ENCODE data around the gene DNMBP. TPM values are rescaled to one million over a fixed set of nuclear protein-coding genes. Genes with fewer than 3 reads are reported as not detected.
"Not testable (repeated sequence)": the region's sequence is repeated elsewhere in the genome, so short reads cannot be mapped to it uniquely, and the experiment has no call there.

Gene DNMBP
- total and polyA plus RNA-seq, 2 donors: 10.0 to 11.9 TPM

DNA sequence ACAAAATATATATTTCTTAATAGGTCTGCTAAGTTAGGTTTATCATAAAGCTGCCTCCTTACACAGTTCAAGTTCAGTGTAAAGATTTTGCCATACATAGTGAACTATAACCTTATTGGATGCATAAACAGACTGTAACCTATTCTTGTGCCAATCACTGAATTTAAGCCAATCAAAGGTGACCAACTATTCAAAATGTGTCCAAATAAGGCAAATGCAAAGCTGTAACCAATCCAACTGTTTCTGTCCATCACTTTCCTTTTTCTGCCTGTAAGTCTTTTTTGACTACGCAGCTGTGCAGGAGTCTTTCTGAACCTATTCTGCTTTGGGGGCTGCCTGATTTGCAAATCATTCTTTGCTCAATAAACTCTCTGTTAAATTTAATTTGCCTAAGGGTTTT is 11.6 kb upstream of the DNMBP start:
- peak in 1 of 9 donors; percentile 49 for DNase-seq (ENCODE audit: low read depth in 6 of 9, low spot score in 9 of 9)
- 70% methylated on average over 1 of the region's 1 CpG for WGBS
- Histone ChIP-seq H3K27ac (ENCODE audit: low read depth in 1 of 2, low read length in 1 of 2) (peak overlapping the region in 1 of 2 donors; percentile 95), H3K4me1 (ENCODE audit: control insufficient read depth in 2 of 2, insufficient read depth in 2 of 2, low read length in 2 of 2) (peaks cover 25 to 61% of the 10 kb centered on the region in 2 donors), H3K36me3 (ENCODE audit: control insufficient read depth in 2 of 2, insufficient read depth in 2 of 2, low read length in 1 of 2) (no peaks in the 10 kb centered on the region), H3K27me3 (ENCODE audit: control insufficient read depth in 2 of 2, insufficient read depth in 1 of 2, low read length in 1 of 2) (no peaks in the 10 kb centered on the region), H3K4me3 (ENCODE audit: low read length in 2 of 2) (no peak overlapping the region), H3K9me3 (ENCODE audit: control insufficient read depth in 2 of 2, insufficient read depth in 1 of 2, low read length in 1 of 2) (peaks cover 0 to 2% of the 10 kb centered on the region in 2 donors)

DNA sequence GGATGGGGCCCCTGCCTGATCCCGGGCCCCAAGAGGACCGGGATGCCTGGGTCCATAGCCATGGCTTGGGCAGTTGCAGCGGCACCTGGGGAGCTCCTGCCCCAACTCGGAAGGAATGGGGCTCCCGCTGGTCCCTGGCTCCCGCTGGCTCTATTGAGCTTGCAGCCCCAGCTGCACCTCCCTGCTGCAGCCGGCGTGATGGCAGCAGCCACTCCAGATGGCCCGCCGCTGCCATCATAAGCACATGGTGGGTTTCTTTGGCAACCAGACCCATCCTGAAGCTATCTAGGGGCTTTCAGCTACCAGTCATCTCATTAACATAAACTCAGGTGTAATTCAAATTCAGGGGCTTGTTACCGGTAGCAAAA is 11.1 kb upstream of the DNMBP start:
- peak overlapping the region; percentile 32 to 95 for H3K27ac ChIP-seq (ENCODE audit: low read depth in 1 of 2, low read length in 1 of 2)
- no peak for DNase-seq (ENCODE audit: low read depth in 6 of 9, low spot score in 9 of 9)
- no peaks in the 10 kb centered on the region for H3K36me3 ChIP-seq (ENCODE audit: control insufficient read depth in 2 of 2, insufficient read depth in 2 of 2, low read length in 1 of 2)
- H3K4me1 ChIP-seq (ENCODE audit: control insufficient read depth in 2 of 2, insufficient read depth in 2 of 2, low read length in 2 of 2): peaks cover 27 to 63% of the 10 kb centered on the region in 2 donors
- H3K9me3 ChIP-seq (ENCODE audit: control insufficient read depth in 2 of 2, insufficient read depth in 1 of 2, low read length in 1 of 2): peaks cover 0 to 2% of the 10 kb centered on the region in 2 donors
- no peaks in the 10 kb centered on the region for H3K27me3 ChIP-seq (ENCODE audit: control insufficient read depth in 2 of 2, insufficient read depth in 1 of 2, low read length in 1 of 2)
- no peak overlapping the region for H3K4me3 ChIP-seq (ENCODE audit: low read length in 2 of 2)
- WGBS: 65% methylated on average over 11 of the region's 11 CpGs

DNA sequence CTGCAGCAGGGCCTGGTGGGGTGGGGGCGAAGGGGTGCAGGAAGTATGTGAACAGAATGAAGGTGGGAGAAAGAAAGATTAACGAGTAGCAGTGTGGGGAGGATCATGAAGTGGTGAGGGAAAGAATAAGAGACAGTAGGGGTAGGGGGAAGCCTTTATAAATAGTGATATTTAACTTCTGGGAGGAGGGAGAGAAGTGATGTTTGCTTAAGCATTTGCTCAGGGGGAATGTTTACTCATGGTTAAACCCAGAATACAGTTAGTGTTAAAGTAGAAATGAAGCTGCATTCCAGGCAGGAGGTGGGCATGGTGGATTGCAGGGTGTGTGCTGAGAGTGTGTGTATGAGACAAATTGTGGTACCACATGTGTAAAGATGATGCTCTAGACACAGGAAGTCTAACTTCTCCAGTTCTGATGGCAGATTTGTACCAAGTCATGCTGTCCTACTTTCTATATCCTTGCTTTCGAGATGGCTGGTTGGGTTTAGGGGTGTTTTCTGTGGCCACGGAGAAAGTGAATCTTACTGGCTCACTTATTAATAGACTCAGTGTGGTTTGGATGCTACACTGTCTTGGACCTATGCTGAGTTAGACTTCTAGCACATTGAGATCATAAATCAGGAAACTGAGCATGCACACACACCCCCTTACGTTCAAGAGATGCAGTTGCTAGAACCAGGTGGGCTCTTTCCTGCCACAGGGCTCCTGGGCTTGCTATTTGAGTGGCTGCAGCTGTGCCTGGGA is 10.6 kb upstream of the DNMBP start:
- peaks cover 0 to 2% of the 10 kb centered on the region in 2 donors for H3K9me3 ChIP-seq (ENCODE audit: control insufficient read depth in 2 of 2, insufficient read depth in 1 of 2, low read length in 1 of 2)
- no peaks in the 10 kb centered on the region for H3K36me3 ChIP-seq (ENCODE audit: control insufficient read depth in 2 of 2, insufficient read depth in 2 of 2, low read length in 1 of 2)
- DNase-seq (ENCODE audit: low read depth in 6 of 9, low spot score in 9 of 9): peak in 8 of 9 donors; percentile 60 to 91 (median 76)
- 21% methylated on average over 5 of the region's 5 CpGs for WGBS
- peaks cover 27 to 63% of the 10 kb centered on the region in 2 donors for H3K4me1 ChIP-seq (ENCODE audit: control insufficient read depth in 2 of 2, insufficient read depth in 2 of 2, low read length in 2 of 2)
- peak overlapping the region; percentile 89 to 95 for H3K27ac ChIP-seq (ENCODE audit: low read depth in 1 of 2, low read length in 1 of 2)
- H3K27me3 ChIP-seq (ENCODE audit: control insufficient read depth in 2 of 2, insufficient read depth in 1 of 2, low read length in 1 of 2): no peaks in the 10 kb centered on the region
- H3K4me3 ChIP-seq (ENCODE audit: low read length in 2 of 2): no peak overlapping the region

DNA sequence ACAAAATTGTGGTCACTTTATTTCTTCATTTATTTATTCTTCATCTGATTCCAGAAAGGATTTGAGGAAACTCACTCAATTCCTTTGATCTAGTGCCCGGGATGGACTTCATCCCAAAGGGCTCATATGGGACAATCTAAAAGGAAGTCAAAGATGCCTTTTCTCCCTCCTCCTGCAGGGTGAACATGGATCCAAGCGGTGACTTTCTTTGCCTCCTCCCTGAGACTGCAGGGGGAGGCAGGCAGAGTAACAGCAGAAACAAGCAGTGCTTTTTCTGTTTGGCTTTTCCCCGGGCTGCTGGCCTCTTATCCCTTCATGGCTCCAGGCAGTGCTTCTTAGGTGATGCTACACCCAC is 10.0 kb upstream of the DNMBP start:
- peak overlapping the region; percentile 89 to 95 for H3K27ac ChIP-seq (ENCODE audit: low read depth in 1 of 2, low read length in 1 of 2)
- no peak for DNase-seq (ENCODE audit: low read depth in 6 of 9, low spot score in 9 of 9)
- no peak overlapping the region for H3K4me3 ChIP-seq (ENCODE audit: low read length in 2 of 2)
- WGBS: 75% methylated on average over 3 of the region's 3 CpGs
- H3K9me3 ChIP-seq (ENCODE audit: control insufficient read depth in 2 of 2, insufficient read depth in 1 of 2, low read length in 1 of 2): peaks cover 0 to 2% of the 10 kb centered on the region in 2 donors
- peaks cover 27 to 62% of the 10 kb centered on the region in 2 donors for H3K4me1 ChIP-seq (ENCODE audit: control insufficient read depth in 2 of 2, insufficient read depth in 2 of 2, low read length in 2 of 2)
- no peaks in the 10 kb centered on the region for H3K27me3 ChIP-seq (ENCODE audit: control insufficient read depth in 2 of 2, insufficient read depth in 1 of 2, low read length in 1 of 2)
- H3K36me3 ChIP-seq (ENCODE audit: control insufficient read depth in 2 of 2, insufficient read depth in 2 of 2, low read length in 1 of 2): no peaks in the 10 kb centered on the region

DNA sequence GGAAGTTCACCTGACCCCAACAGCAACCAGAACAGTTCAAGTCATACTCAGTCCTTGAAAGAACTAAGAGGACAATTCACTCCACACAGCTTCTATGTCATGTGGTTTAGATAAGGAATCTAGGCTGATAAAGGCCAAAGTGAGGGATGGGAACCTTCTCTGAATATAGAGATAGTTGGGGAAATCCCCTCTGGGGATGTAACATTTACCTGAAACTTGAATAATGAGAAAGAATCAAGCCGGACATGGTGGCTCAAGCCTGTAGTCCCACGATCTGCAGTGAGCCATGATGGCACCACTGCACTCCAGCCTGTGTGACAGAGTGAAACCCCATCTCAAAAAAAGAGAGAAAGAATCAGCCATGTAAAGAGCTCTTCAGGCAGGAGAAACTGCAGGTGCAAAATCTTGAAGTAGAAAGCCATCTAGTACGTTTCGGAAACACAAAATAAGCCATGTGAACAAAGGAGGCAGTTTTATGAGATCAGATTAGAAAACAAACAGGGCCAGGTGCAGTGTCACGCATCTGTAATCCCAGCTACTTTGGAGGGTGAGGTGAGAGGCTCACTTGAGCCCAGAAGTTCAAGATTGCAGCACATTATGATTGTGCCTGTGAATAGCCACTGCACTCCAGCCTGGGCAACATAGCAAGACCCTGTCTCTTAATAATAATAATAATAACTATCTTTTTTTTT is 4.5 kb upstream of the DNMBP start:
- H3K36me3 ChIP-seq (ENCODE audit: control insufficient read depth in 2 of 2, insufficient read depth in 2 of 2, low read length in 1 of 2): no peaks in the 10 kb centered on the region
- H3K27ac ChIP-seq (ENCODE audit: low read depth in 1 of 2, low read length in 1 of 2): peak overlapping the region; percentile 92 to 99
- H3K9me3 ChIP-seq (ENCODE audit: control insufficient read depth in 2 of 2, insufficient read depth in 1 of 2, low read length in 1 of 2): no peaks in the 10 kb centered on the region
- no peaks in the 10 kb centered on the region for H3K27me3 ChIP-seq (ENCODE audit: control insufficient read depth in 2 of 2, insufficient read depth in 1 of 2, low read length in 1 of 2)
- WGBS: 21% methylated on average over 5 of the region's 5 CpGs
- H3K4me3 ChIP-seq (ENCODE audit: low read length in 2 of 2): peak overlapping the region in 1 of 2 donors; percentile 4
- DNase-seq (ENCODE audit: low read depth in 6 of 9, low spot score in 9 of 9): peak in 6 of 9 donors; percentile 65 to 95 (median 86)
- peaks cover 33 to 60% of the 10 kb centered on the region in 2 donors for H3K4me1 ChIP-seq (ENCODE audit: control insufficient read depth in 2 of 2, insufficient read depth in 2 of 2, low read length in 2 of 2)

DNA sequence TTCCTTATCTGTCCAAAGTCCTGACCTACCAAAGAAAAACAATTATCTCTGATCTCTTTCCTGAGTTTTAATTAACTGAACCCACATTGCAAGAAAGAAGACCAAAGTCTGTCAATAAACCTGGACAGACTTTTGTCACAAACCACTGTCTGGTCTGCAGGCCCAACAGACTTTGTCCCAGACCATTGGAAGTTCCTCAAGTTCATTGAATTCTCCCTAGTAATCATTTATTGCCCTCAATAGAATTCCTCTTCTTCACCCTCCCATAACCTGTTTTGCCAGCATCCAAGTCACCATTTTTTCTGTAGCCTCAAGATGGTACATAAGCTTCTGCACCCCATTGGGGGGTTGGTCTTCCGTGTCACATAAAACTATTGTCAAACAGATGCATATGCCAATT is 3.9 kb upstream of the DNMBP start:
- Histone ChIP-seq H3K36me3 (ENCODE audit: control insufficient read depth in 2 of 2, insufficient read depth in 2 of 2, low read length in 1 of 2) (no peaks in the 10 kb centered on the region), H3K27me3 (ENCODE audit: control insufficient read depth in 2 of 2, insufficient read depth in 1 of 2, low read length in 1 of 2) (no peaks in the 10 kb centered on the region), H3K9me3 (ENCODE audit: control insufficient read depth in 2 of 2, insufficient read depth in 1 of 2, low read length in 1 of 2) (no peaks in the 10 kb centered on the region), H3K27ac (ENCODE audit: low read depth in 1 of 2, low read length in 1 of 2) (peak overlapping the region; percentile 92 to 99), H3K4me1 (ENCODE audit: control insufficient read depth in 2 of 2, insufficient read depth in 2 of 2, low read length in 2 of 2) (peaks cover 33 to 58% of the 10 kb centered on the region in 2 donors), H3K4me3 (ENCODE audit: low read length in 2 of 2) (peak overlapping the region in 1 of 2 donors; percentile 4)
- WGBS: 5% methylated on average over 1 of the region's 1 CpG
- DNase-seq (ENCODE audit: low read depth in 6 of 9, low spot score in 9 of 9): no peak

DNA sequence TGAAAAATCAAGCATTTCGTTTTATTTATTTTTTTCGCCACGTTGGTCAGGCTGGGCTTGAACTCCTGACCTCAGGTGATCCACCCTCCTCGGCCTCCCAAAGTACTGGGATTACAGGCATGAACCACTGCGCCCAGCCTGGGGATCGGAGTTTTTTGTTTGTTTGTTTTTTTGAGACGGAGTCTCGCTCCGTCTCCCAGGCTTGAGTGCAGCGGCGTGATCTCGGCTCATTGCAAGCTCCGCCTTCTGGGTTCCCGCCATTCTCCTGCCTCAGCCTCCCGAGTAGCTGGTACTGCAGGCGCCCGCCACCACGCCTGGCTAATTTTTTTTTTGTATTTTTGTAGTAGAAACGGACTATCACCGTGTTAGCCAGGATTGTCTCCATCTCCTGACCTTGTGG is 2.2 kb upstream of the DNMBP start:
- Histone ChIP-seq H3K27ac (ENCODE audit: low read depth in 1 of 2, low read length in 1 of 2) (peak overlapping the region; percentile 26 to 99), H3K4me1 (ENCODE audit: control insufficient read depth in 2 of 2, insufficient read depth in 2 of 2, low read length in 2 of 2) (peaks cover 41 to 65% of the 10 kb centered on the region in 2 donors)
- not testable (repeated sequence) for H3K36me3 ChIP-seq (ENCODE audit: control insufficient read depth in 2 of 2, insufficient read depth in 2 of 2, low read length in 1 of 2); H3K9me3 ChIP-seq (ENCODE audit: control insufficient read depth in 2 of 2, insufficient read depth in 1 of 2, low read length in 1 of 2); H3K27me3 ChIP-seq (ENCODE audit: control insufficient read depth in 2 of 2, insufficient read depth in 1 of 2, low read length in 1 of 2); DNase-seq (ENCODE audit: low read depth in 6 of 9, low spot score in 9 of 9); H3K4me3 ChIP-seq (ENCODE audit: low read length in 2 of 2)
- WGBS: 97% methylated on average over 20 of the region's 20 CpGs

DNA sequence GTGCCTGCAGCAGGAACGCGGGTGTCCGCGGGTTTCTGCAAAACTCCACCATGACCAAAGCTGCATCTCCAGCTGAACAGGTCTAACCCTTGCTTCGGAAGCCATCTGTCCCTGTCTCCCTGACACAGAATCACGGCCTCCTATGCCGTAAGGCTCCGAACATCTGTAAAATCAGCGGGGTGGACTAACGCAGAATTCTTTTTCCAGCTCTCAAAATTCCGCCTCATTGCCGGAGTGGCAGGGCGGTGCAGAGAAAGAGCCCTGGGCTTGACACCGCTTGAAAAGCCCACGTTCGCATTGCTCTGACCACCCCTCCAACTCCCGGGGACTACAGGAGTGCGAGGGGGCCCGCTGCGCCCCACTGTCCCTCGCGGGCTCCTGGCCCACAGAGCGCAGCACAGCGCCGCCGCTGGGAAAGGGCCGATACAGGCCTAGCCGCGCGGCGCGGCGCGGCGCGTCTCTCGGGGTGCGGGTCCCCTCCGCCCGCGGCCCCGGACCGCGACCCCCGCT is 409 bp downstream of the DNMBP start:
- no peaks in the 10 kb centered on the region for H3K9me3 ChIP-seq (ENCODE audit: control insufficient read depth in 2 of 2, insufficient read depth in 1 of 2, low read length in 1 of 2)
- H3K27me3 ChIP-seq (ENCODE audit: control insufficient read depth in 2 of 2, insufficient read depth in 1 of 2, low read length in 1 of 2): no peaks in the 10 kb centered on the region
- DNase-seq (ENCODE audit: low read depth in 6 of 9, low spot score in 9 of 9): peak in 5 of 9 donors; percentile 55 to 82 (median 70)
- H3K27ac ChIP-seq (ENCODE audit: low read depth in 1 of 2, low read length in 1 of 2): peak overlapping the region; percentile 48 to 90
- H3K4me3 ChIP-seq (ENCODE audit: low read length in 2 of 2): peak overlapping the region; percentile 90 to 99
- no peaks in the 10 kb centered on the region for H3K36me3 ChIP-seq (ENCODE audit: control insufficient read depth in 2 of 2, insufficient read depth in 2 of 2, low read length in 1 of 2)
- under 1% methylated on average over 45 of the region's 45 CpGs for WGBS
- H3K4me1 ChIP-seq (ENCODE audit: control insufficient read depth in 2 of 2, insufficient read depth in 2 of 2, low read length in 2 of 2): peaks cover 40 to 52% of the 10 kb centered on the region in 2 donors

DNA sequence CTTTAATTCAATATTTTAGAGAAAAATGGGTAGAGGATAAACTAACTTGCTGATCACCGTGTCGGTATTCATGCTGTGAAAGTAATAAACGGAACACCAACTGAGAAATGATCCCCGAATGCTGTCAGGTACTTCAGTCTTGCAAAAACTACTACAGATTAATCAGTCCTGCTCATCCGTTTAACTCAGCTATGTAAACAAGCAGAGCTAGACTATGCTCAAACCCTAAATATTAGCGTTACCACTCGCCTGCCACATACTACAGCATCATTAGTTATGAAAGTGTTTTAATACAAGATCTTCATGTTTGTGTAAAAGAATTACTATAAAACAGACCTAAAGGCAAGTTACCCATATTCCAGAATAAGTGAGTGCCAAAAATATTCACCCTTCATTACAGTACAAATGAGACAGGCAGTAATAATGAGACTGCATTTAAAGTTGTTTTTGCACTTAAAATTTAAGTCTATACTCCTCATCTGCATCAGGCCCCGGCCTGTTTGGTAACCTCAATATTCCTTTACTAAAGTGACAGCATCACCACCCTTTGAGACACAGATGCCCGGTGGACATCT is 952 bp downstream of the DNMBP start:
- Histone ChIP-seq H3K27me3 (ENCODE audit: control insufficient read depth in 2 of 2, insufficient read depth in 1 of 2, low read length in 1 of 2) (no peaks in the 10 kb centered on the region), H3K9me3 (ENCODE audit: control insufficient read depth in 2 of 2, insufficient read depth in 1 of 2, low read length in 1 of 2) (no peaks in the 10 kb centered on the region), H3K27ac (ENCODE audit: low read depth in 1 of 2, low read length in 1 of 2) (peak overlapping the region; percentile 48 to 90), H3K4me3 (ENCODE audit: low read length in 2 of 2) (peak overlapping the region; percentile 90 to 99), H3K4me1 (ENCODE audit: control insufficient read depth in 2 of 2, insufficient read depth in 2 of 2, low read length in 2 of 2) (peaks cover 37 to 49% of the 10 kb centered on the region in 2 donors), H3K36me3 (ENCODE audit: control insufficient read depth in 2 of 2, insufficient read depth in 2 of 2, low read length in 1 of 2) (no peaks in the 10 kb centered on the region)
- DNase-seq (ENCODE audit: low read depth in 6 of 9, low spot score in 9 of 9): peak in 1 of 9 donors; percentile 39
- WGBS: 66% methylated on average over 9 of the region's 9 CpGs
